GM21786 (cell line): ENCODE measurements around the gene GOLT1A.

Experiments used
- ATAC-seq: cut with Tn5 transposase; IDR thresholded peaks from one replicate; pipeline ENCODE4 v1.9.1; 2021; ENCODE audit not compliant: unreplicated experiment

Gene GOLT1A

DNA sequence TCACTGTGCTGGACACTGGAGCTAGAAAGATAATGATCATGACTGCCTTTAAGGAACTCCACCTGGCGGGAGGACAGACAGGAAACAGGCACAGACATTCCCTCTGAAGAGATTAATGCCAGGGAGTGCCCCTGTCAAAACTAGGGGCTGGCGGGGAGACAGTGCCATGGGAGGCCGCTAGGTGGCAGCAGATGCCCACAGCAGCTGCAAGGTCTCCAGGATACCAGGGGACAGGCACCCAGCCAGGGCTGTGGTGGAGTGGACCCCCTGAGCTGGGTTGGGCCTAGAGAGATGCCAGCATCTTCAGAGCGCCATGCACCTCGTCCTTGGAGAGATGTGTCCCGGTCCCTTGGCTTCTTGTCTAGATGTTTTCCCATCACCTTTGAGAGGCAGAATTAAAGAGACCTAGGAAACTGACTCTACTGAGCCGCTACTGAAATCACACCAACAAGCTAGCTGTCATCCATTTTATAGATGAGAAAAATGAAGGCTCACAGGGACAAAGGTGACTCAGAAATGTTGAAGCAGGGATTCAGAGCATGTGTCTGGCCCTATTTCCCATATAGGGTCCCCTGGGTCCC, 51.2 kb downstream of the GOLT1A start:
- no peak for ATAC-seq

DNA sequence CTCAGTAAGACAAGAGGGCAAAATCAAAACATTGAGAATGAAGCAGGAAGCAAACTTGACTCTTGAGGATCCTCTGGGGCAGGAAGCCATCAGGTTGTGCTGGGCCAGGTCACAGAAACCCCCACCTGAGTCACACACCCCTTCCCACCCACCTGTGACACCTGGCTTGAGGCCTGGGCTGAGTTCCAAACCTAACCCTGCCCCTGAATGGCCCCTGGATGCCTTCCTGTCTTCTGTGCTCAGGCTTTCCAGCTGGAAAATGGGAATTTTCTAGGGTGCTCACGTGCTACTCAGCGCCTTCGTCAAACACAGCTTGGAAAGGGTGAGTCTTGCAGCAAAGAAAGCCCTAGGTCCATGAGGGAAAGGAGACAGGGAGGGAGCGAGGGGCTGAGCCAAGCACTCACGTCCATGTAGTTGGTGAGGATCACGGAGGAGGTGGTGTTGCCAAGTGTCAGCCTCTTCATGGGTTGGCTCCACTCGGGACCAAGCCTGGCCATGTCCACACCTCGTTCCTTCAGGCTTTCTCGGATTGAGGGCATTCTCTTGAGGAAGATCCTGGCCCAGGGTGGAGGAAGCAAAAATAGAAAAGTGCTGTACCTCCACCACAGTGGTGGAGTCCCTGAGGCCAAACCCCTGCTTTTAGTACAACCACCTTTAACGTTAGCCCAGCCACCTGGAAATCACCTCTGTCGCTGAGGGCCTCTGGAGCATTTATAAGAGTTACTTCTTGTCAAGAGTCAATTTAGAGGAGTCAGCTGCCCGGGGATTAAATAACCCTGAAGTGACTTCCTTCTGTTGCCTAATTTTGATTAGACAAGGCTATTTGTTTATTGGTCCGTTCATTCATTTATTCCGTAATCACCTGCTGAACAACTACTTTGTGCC, 51.9 kb downstream of the GOLT1A start:
- ATAC-seq: no peak

DNA sequence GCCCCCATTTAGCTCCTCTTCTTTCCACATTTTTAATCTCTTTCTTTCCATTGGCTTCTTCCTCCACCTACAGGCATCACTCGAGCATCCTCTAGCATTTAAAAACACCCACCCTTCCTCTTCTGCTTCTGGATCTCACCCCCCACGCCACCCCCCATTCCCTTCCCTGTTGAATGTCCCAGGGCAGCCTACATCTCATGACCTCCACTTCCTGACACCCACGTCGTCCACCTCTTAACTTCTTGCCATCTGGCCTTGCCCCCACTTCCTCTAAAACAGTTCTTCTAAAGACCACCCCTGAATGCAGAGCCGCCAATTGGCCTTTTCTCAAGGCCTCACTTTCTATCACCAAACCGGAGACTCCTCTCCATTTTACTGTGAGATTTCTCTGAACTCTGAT, 55.8 kb downstream of the GOLT1A start:
- no peak for ATAC-seq

DNA sequence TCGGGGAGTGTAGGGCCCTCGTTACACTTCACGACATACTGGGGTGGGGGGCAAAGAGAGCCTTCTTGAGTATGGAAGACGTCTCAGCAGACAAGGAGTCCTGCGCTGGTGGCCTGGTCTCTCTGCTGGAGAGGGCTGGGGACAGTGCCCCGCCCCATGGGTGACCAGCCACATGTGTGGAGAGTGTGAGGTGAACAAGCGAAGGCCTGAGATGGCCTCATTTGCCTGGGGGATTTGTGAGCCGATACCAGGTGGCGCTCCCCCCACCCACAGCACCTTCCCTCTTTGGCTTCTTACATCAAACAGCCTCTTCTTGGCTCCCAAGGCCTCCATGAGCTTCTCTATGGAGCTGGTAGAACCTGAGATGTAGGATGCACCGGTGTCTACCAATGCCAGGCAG, 57.9 kb downstream of the GOLT1A start:
- ATAC-seq: no peak

DNA sequence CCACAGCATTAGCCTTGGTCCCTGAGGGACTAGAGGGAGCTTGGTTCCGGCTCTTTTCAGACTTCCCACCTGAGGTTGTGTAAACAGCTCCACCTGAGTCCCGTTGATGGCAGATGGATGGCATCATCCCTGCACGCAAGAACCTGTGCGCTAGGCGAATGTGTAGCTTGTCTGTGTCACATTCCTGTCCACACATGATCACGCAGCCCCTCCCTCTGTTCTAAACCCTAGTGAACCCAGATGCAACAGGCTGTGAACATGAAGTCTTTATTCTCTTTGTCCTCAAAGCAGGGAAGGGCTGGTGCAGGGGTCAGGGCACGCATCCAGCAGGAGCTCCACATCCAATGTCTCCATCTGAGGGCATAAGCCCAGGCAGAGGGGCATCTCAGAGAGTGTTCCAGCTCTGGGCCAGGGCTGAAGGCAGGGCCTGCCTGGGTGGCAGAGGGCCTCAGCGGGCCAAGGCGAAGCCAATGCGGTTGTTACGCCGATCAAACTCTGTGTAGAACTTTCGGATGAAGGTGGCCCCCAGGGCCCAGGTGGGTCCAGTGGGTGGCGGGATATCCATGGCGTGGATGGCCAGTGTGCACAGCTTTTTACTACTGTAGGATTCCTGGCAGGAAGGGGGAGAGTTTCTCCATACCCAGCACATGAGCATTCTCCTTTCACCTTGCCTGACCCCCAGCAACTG, 59.1 kb downstream of the GOLT1A start:
- ATAC-seq: no peak

DNA sequence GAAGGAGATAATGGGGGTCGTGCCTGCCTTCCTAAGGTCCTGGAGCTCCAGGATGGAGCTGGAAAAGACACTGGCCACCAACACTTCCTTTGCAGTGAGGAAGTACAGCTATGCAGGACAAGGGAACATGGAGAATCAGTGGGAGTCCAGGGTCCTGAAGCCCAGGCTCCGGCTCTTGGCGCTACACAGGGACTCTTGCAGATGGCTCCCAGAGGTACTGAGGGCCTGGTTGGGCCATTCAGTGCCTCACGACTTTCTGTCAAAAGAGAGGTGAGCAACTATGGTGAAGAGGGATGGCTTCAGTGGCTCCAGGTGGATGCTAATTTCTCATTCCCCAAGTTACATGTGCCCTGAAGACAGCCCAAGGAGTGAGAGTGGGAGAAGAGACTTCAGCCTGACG, 60.1 kb downstream of the GOLT1A start:
- ATAC-seq: no peak

DNA sequence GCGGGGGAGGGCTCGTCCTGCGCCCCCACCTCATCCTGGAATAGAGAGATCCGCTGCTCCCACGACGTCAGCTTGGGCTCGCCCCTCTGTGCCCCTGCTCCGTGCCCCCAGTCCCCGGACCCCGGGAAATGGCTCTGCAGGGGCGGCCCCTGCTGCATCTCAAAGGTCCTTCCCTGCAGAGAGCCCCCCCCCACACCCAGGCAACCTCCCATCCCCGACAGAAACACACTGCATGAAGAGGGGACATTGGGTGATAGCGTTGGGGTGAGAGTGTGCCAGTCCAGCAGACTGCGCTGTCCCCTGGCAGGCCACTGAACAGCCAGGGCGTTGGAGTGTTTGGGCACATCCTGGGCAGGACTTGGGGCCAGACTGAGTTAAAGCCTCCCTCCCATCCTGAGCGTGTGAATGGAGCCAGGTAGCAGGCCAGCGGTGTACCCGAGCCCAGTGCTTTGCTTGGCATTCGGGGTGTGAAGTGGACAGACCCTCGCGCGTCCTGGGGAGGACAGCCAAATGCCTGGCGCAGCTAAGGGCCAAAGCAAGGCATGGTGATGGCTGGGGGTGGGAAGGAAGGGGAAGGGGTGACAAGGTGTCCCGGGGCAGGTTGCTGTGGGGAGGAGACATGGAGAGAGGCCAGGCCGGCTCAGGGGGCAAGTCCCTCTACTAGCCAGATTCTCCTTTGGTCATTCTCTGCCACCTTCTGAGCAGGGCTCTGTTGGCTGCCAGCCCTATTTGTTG, 61.3 kb downstream of the GOLT1A start:
- ATAC-seq: no peak

DNA sequence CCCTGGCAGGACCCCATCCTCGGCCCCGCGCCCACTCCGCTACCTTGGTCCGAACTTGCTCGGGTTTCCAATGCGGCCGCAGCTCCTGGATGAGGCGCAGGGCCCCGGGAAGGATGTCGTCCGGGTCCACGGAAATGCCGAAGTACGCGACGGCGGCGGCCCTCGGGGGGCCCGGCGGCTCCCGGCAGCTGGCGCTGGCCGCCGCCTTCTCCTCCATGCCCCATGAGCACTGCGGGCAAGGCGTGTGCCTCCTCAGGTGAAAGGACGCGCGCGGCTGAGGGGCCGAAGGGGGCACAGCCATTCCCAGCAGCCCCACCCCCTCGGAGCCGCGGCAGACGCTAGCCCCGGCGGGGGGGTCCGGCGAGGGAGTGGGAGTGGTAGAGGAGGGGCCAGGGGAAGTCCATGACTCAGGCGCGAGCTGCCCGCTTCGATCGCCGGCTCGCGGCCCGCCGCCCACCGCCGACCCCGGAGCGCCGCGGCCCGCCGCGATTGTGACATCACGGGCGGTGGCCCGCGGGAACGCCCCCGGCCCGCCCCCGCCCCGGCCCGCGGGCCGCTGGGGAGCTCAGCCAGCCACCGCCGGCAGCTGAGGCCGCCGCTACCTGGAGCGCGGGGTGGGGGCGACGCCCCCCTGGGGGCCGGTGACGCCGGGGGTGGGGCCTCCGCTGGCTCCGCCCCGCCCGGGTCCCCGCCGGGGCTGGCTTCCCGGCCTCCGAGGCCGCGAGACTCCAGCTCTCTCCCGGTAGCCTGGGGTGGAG, 62.1 kb downstream of the GOLT1A start, which contains the start of gene ETNK2:
TSS of gene ETNK2 (minus strand) at position 493 of the 758 bp plus-strand sequence. CDS start at position 301, 192 bp downstream.
- no peak for ATAC-seq

DNA sequence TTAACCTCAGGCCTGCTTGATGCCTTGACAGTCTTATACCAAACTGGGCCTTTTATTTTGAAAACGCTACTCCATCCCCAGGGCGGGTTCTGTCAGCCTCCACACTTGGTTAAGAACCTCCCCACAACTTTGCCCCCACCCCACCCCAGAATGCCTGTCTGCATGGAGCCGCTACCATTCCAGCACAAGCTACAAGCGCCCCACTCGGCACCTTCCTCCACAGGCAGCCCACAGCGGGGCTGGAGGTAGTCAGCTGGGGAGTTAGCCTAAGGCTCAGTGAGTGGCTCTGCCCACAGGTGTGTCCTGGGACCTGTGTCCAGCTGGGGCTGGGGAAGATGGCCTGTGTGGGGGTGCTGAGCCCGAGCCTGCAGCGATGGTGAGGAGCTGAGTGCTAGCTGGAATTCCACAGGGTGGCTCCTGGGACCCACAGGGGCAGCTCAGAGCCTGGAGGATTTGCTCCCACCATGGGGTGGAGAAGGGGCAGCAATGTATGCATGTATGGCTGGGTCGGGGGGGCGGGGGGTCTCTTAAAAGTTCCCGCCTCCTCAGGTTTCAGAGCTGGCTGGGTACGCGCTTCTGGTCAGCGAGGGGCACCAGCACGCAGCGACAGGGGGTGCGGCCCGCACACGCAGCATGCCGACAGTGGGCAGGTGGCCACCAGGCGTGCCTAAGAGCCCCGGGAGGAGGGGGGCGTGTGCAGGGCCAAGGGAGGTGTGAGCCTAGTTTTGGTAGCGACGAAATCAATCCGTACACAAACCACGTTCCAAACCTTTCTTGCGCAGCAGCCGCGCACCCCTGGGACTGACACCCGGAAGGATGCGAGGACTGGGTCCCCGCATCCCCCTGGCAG, 62.9 kb downstream of the GOLT1A start:
- ATAC-seq: no peak

DNA sequence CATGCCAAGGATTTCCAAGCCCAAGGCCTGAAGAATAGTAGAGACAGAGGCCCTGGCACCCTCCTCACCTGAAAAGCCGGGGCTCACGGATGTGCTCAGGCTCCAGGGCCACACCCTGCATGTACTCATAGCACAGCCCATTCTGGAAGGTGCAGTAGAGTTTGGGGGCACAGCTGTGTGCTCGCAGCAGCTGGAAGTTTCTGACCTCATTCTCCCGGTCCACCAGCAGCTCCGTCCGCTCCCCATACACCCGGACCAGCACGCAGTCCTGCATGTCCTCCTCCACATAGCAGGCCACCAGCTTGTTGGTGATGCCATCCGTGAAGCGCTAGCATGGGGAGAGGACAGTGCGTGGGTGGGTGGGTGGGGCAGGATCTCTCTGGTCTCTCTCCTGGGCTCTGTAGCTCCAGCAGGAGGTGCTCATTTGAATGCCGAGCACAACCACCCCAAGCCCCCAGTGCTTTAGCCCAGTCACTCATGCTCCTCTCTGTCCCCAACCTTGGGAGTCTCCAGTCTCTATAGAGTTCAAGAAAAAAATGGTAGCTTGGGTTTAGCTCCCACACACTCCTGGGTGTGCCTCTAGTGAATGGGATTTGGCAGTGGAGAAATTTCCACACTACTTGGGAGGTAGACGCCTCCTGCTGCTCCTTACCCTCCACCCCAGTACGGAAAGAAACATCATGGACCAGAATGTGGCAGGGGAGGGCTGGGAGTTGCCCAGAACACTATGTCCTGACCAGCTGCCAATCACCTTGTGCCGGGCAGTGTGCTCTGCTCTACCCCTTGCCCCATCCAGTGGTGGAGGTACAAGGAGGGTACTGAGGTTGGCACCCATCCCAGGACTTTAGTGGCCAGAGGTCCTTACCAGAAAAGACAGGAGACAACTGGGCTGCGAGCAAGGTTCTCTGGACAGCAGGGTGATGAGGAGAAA, 63.9 kb downstream of the GOLT1A start:
- ATAC-seq: no peak

DNA sequence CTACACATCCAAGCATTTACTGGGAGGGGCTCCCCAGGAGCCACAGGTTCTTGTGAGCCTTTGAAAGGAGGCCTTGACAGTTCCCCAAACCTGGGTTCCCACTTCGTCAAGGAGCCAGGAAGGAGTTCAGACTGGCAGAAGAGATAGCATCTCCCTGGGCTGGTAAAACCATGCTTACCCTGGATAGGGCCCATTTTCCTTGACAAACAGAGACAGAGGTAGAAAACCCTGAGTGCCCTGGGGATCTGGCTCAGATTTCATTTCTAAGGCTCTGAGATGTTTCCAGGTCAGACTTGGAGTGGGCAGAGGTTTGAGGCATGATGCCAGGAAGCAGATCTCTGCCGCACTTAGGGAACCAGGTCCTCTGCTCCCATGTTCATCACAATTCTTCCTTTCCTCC, 64.7 kb downstream of the GOLT1A start:
- no peak for ATAC-seq
